Activated CD8-positive, alpha-beta memory T cell treated with anti-CD3 and anti-CD28 coated beads for 4 hours (primary cell): ENCODE measurements around the gene E2F4.
A peak's percentile ranks its signal among the peaks of the same experiment; 100 is the strongest.

Experiments used
- DNase-seq, 2 donors: peaks; one replicate each; pipeline ENCODE4 v3.0.0-alpha.2; 2020; ENCODE audit warnings: low read depth in 2 of 2

The E2F4 gene

DNA sequence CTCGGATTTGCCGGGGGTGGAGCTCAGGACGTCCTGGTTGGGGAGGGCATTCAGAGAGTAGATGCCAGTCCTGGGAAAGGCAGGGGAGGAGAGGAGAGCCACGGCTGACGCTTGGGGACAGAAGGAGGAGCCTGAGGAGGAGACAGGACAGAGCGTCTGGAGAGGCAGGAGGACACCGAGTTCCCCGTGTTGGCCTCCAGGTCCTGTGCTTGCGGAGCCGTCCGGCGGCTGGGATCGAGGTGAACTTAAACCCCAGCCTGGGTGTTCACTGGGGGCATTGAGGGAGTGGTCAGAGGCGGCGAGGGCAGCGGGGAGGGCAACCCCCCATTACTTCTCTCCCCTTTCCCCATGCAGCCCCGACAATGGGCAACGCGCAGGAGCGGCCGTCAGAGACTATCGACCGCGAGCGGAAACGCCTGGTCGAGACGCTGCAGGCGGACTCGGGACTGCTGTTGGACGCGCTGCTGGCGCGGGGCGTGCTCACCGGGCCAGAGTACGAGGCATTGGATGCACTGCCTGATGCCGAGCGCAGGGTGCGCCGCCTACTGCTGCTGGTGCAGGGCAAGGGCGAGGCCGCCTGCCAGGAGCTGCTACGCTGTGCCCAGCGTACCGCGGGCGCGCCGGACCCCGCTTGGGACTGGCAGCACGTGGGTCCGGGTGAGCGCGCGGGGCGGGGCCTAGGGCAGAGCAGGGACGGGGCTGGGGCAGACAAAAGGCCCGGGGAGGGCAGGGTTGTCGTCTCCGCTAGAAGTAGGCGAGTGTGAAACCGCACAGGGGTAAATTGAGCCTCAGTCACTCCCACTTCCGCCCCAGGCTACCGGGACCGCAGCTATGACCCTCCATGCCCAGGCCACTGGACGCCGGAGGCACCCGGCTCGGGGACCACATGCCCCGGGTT, 17.9 kb upstream of the E2F4 start:
- no peak for DNase-seq

DNA sequence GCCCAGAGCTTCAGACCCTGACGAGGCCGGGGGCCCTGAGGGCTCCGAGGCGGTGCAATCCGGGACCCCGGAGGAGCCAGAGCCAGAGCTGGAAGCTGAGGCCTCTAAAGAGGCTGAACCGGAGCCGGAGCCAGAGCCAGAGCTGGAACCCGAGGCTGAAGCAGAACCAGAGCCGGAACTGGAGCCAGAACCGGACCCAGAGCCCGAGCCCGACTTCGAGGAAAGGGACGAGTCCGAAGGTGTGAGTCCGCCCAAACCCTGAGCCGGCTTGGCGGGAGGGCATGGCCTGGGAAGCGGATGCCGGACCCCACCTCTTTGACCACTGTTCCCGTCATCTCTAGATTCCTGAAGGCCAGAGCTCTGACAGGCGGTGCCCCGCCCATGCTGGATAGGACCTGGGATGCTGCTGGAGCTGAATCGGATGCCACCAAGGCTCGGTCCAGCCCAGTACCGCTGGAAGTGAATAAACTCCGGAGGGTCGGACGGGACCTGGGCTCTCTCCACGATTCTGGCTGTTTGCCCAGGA, 17.2 kb upstream of the E2F4 start:
- no peak for DNase-seq

DNA sequence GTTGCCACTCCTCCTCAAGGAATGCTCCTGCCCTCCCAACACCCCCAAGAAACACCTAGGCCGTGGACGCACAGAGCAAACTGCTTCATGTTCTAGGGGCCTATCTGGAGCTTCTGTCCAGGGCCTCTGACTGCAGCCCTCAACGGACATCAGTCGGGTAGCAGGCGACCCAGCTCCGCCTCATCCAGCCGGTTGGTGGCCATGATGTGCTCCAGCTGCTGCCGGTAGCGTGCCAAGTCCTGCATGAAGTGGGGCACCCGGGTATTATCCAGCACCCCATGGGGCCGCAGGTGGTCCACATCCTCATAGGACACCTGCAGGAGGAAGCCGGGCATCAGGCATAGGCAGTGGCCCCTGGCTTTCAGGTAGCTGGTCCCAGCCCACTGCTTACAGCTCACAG, 15.3 kb upstream of the E2F4 start:
- DNase-seq, result no peak

- DNase-seq, result no peak
These were observed 13.9 kb upstream of the E2F4 start for GRCh38 chr16:67177743-67178699.

DNA sequence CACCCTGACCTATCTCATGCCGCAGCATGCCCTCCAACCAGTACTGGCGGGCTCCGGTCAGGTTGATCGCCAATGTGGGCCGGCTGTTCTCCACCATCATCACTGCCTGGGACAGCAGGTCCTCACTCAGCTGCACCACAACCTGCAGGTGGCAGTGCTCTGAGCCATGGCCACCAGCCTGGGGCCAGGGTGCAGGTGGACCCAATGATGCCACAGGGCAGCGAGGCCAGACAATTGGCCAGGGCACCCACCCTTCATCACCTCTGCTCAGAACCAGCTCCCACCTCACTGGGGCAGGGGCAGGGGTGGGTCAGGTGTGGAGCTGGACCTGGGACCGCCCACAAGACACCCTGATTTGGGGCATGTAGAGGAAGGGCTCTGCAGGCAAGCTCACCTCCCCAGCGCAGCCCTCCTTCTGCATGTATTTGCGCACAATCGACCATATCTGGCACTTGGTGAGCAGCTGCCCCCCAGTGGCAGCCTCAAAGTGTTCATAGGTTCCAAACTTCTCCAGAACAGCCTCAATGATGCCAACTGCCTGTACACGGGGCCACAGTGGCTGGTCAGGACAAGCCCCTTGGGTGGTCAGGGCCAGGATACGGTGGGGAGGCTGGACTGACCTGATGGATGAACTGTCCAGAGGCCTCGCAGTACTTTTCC, 12.4 kb upstream of the E2F4 start:
- DNase-seq, result no peak

DNA sequence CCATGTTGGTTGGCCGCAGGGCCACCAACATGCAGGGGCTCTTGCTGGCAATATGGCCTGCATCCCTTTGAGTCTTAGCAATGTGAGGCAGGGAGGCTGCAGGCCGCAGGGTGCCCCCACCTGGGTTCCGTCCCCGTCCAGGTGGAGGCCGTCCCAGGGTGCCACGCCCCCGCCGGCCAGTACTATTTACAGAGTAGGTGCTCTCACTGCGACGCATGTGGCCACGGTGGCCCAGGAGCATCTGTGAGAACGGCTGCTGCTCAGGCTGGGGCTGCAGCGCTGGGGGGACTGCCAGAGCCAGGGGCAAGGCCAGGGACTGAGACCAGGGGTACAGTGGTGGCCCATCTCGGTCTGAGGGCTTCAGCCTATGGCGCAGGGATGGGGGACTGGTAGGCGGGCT, 11.8 kb upstream of the E2F4 start:
- DNase-seq, result no peak

GRCh38 chr16:67181346-67181745, 10.6 kb upstream of the E2F4 start:
- no peak for DNase-seq

DNA sequence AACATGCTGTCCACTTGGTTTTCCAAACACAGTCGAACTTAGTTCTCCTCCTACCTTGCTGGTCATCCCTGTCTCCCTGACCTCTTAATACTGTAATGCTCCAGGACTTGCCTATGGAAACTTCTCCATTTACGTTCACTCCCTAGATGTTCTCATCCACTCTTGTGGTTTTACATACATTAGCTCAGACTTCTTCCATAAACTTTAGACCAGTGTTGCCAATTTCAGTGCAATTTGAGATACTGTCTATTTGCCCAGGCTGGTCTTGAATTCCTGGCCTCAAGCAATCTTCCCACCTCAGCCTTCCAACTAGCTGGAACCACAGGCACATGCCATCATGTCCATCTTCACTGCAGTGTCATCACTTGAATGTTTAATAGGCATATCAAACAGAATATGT, 9.7 kb upstream of the E2F4 start:
- DNase-seq, result no peak

DNA sequence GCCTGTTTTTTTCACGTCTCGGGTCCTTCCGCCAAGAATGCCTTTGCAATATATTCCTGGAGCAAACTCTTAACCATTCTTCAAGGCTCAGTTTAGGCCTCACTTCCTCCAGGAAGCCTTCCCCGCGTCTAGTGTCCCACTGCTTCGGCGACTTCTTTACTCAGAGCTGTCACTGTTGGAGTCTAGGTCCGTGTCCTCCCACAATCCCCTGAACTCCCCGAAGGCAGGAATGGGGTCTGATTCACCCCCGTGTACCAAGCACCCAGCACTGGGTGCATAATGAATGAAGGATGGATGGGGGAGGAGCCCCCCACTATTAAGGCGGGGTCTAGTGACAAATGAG, 8.7 kb upstream of the E2F4 start:
- DNase-seq, result no peak

DNA sequence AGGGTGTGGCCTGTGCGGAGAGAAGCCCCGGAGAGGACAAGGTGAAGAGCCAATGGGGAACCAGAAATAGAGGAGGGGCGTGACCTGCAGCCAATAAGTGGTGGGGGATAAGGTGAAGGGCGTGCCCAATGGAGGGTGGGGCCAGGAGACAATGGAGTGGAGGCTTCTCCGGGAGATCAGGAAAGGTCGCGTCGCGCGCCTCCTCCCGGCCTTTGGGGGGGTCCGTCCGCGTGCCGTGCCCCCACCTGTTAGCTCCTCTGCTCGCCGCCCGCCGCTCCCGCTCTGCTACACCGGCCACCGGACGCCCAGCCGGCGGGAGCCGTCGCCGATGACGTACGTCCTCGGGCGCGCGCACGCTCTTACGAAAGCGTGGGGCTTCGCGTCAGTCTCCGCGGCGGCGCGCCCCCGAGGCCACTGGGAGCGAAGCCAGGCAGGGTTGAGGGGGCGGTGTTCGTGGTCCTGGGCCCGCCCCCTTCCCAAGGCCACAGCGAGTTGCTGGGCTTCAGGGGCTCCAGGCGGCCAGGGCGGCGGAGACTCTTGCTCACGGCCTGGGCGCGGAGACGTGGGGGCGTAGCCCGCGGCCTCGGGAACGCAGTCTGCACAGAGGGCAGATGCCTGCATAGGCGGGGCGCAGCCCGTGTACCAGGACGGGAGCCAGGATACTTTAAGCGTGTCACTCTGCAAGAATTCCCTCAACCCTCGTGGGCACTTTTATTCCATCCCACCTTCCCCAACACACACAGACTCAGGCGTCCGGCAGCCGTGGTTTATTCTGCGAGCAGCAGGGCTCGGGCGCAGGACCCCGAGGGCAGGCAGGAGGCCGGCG, 8.1 kb upstream of the E2F4 start, which contains the start of gene MATCAP1:
Gene MATCAP1, minus strand, starts transcription at position 337 of the 826 bp plus-strand sequence. CDS start 3,353 bp downstream, outside the sequence.
- DNase-seq, result peak; percentile 76 to 90

DNA sequence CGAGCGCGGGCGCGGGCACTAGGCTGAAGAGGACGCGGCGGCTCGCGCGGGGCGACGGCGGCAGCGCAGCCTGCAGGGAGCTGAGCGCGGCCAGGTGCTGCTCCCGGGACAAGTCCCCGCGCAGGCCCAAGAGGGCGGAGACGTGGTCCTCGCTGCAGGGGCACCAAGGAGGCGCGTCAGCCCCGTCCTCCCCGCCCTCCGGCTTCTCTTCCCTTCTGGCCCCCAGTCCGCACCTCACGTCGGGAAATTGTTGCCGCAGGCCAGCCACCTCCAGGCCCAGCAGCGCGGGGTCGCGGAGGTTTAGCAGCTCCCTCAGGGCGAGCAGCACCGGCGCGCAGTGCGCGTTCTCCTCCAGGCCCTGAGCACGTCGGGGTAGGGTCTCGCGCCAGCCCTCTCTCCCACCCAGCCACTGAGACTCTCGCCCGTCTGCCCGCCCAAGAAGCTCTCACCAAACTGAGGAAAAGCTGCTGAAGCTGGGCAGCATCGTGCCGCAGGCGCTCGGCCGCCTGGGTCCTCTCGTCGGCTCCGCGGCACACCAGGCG, 7.4 kb upstream of the E2F4 start:
- no peak for DNase-seq

DNA sequence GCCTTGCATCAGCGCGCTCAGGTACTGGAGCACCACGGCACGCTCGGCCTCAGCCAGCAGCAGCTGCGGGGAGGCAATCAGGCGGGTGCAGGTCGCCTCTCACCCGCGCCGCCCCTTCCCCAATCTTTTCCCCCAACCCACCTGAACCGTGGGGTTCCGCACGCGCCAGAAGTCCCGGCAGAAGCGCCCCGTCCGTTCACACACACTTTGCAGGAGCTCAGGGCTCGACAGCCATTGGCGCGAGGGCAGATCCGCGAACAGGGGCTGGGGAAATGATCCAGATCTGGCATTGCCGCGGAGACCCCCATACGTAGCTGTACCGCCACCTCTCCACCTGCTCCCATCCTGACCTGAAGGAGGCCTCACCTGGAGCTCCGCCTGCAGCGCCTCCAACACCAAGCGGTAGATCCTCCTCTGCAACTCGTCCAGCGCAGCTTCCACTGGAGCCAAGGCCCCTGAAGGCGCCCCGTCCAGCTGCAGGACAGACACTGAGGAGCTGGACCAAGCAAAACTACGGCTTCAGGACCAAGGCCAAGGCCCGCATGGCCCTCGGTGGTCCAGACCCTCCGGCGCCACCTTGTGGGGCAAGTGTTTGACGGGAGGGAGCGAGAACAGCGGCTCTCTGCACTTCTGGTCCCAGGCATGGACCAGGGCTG, 6.8 kb upstream of the E2F4 start:
- DNase-seq, result peak; percentile 54 to 63

DNA sequence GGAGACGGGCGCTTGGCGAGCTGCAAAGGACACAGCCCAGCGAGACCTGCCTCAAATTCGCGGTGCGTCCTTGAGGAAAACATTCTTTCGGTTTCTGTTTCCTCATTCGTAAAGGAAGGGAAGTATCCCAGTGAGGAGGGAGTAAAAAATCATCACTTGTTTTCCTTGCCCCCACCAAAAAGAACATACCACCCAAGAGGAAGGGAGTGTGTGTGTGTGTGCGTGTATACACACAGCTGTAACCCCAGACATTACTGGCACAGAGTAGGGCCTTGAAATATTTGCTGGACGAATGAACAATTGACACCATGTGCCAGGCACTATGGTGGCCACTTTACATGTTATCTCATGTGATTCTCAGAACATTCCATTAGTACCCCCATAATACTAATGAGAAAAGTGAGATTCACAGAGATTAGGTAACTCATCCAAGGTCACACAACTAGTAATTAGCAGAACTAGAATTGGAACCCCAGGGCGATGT, 6.3 kb upstream of the E2F4 start:
- DNase-seq, result no peak

GRCh38 chr16:67186550-67186950, 5.4 kb upstream of the E2F4 start:
- DNase-seq, result no peak

- no peak for DNase-seq
These were observed 4.6 kb upstream of the E2F4 start for GRCh38 chr16:67187175-67187890.

DNA sequence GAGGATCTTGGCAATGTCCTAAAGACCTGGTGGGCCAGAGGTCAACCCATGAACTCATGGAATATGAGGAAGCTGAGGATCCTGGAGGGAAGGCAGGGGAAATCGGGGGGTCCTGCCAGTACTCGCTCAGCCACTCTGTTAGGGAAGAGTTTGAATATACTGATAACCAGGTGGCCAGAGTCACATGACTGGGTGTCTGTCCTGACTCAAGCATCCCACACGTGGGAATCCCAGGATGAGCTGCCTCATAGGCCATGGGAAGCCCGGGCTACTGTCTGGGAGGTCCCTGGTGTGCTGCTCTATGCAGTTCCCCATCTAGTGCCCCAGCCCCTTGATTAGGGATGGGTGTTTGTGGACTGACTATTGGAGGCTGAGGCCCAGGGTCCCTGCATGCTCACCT, 3.6 kb upstream of the E2F4 start:
- no peak for DNase-seq

GRCh38 chr16:67188798-67189197, 3.2 kb upstream of the E2F4 start:
- no peak for DNase-seq

DNA sequence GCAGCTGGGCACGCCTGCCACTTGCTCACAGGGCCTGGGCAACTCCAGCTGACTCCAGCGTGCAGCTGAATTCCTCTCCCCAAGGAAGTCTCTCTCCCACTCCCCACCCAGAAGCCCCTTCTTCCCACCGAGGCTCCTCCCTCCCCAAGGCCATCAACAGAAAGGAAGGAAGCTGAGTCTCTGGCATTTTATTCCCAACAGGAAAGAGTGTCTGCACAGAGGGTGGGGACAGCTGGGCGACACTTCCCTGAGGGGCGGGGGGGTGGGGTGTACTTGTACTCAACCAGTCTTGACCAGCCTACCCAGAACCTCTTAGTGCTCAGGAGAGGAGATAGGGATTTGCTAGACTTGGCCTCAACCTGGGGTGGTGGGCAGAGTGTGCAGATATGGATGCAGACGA, 1.9 kb upstream of the E2F4 start, which contains the start of gene EXOC3L1:
Gene EXOC3L1, minus strand, starts transcription at position 96 of the 400 bp plus-strand sequence. CDS start 460 bp downstream, outside the sequence.
- no peak for DNase-seq
